Neuronal stem cell (in vitro differentiated cells): ENCODE measurements around the gene PTOV1.

Source experiments
- DNase-seq: peaks from one replicate; pipeline ENCODE4 v3.0.0-alpha.2; 2013; ENCODE audit warnings: low spot score
- H2AFZ ChIP-seq: one replicate; pipeline ENCODE4 v1.6.1; 2013; ENCODE audit warnings: mild to moderate bottlenecking, low read length, inconsistent platforms
- H2AK5ac ChIP-seq: 2 replicates; pipeline ENCODE4 v1.6.1; 2013; ENCODE audit warnings: low read depth, mild to moderate bottlenecking, inconsistent platforms, low read length, moderate library complexity, mixed read lengths
- H2BK120ac ChIP-seq: 2 replicates; pipeline ENCODE4 v1.6.1; 2013; ENCODE audit warnings: low read depth, mild to moderate bottlenecking, inconsistent platforms, low read length, moderate library complexity, mixed read lengths
- H2BK12ac ChIP-seq: one replicate; pipeline ENCODE4 v1.6.1; 2013; ENCODE audit warnings: low read length, inconsistent platforms
- H2BK15ac ChIP-seq: 2 replicates; pipeline ENCODE4 v1.6.1; 2013; ENCODE audit warnings: mild to moderate bottlenecking, low read length, inconsistent platforms, mixed read lengths
- H2BK5ac ChIP-seq: one replicate; pipeline ENCODE4 v1.6.1; 2013; ENCODE audit warnings: inconsistent platforms, mild to moderate bottlenecking, low read length, moderate library complexity
- H3K14ac ChIP-seq: one replicate; pipeline ENCODE4 v1.6.1; 2013; ENCODE audit warnings: low read length, inconsistent platforms
- H3K18ac ChIP-seq: 2 replicates; pipeline ENCODE4 v1.6.1; 2013; ENCODE audit warnings: low read length, inconsistent platforms
- H3K23ac ChIP-seq: 2 replicates; pipeline ENCODE4 v1.6.1; 2013; ENCODE audit warnings: low read depth, mild to moderate bottlenecking, mixed read lengths, low read length, inconsistent platforms; ENCODE audit not compliant: poor library complexity
- H3K27ac ChIP-seq: replicated peaks from 3 replicates; pipeline ENCODE4 v1.5.1; 2013; ENCODE audit warnings: low read length, inconsistent platforms
- H3K27me3 ChIP-seq, 3 experiments: 2 replicates each; pipeline ENCODE4 v1.6.1; 2013; ENCODE audit warnings: low read length in 3 of 3, mild to moderate bottlenecking in 2 of 3, inconsistent platforms in 1 of 3, low read depth in 1 of 3, mixed read lengths in 1 of 3, moderate library complexity in 1 of 3; ENCODE audit not compliant: control insufficient read depth in 3 of 3, insufficient read depth in 3 of 3
- H3K36me3 ChIP-seq, 2 donors: replicated peaks in 1 of 2; 2 replicates each; pipeline ENCODE4 v1.6.1; 2013; ENCODE audit warnings: low read length in 2 of 2; ENCODE audit not compliant: control insufficient read depth in 2 of 2, insufficient read depth in 2 of 2
- H3K4ac ChIP-seq: 2 replicates; pipeline ENCODE4 v1.6.1; 2013; ENCODE audit warnings: inconsistent platforms, mild to moderate bottlenecking, low read length, moderate library complexity
- H3K4me1 ChIP-seq, 2 donors: 1 replicate in 1 of 2; 2 replicates in 1 of 2; pipeline ENCODE4 v1.6.1; 2013; ENCODE audit warnings: low read length in 2 of 2, low read depth in 1 of 2; ENCODE audit not compliant: control insufficient read depth in 2 of 2, insufficient read depth in 1 of 2
- H3K4me2 ChIP-seq: one replicate; pipeline ENCODE4 v1.6.1; 2013; ENCODE audit warnings: mild to moderate bottlenecking, low read length, inconsistent platforms; ENCODE audit not compliant: insufficient read depth, poor library complexity, severe bottlenecking
- H3K4me3 ChIP-seq, 2 donors: 2 replicates each; pipeline ENCODE4 v1.5.1; 2013; ENCODE audit warnings: low read length in 2 of 2, mild to moderate bottlenecking in 2 of 2, inconsistent platforms in 1 of 2, moderate library complexity in 1 of 2
- H3K79me1 ChIP-seq: one replicate; pipeline ENCODE4 v1.6.1; 2013; ENCODE audit warnings: low read depth, mild to moderate bottlenecking, inconsistent platforms, low read length, moderate library complexity
- H3K9ac ChIP-seq: one replicate; pipeline ENCODE4 v1.6.1; 2013; ENCODE audit warnings: mild to moderate bottlenecking, low read depth, low read length, inconsistent platforms; ENCODE audit not compliant: poor library complexity
- H3K9me3 ChIP-seq, 2 donors: replicated peaks in 1 of 2; 2 replicates each; pipeline versions ENCODE3 to v1.6.1; 2013; ENCODE audit warnings: low read length in 2 of 2, mild to moderate bottlenecking in 2 of 2, inconsistent platforms in 1 of 2, low read depth in 1 of 2, mixed read lengths in 1 of 2, moderate library complexity in 1 of 2; ENCODE audit not compliant: control insufficient read depth in 2 of 2, insufficient read depth in 1 of 2
- H4K8ac ChIP-seq: one replicate; pipeline ENCODE4 v1.6.1; 2013; ENCODE audit warnings: low read depth, mild to moderate bottlenecking, inconsistent platforms, low read length, moderate library complexity
- H4K91ac ChIP-seq: one replicate; pipeline ENCODE4 v1.6.1; 2013; ENCODE audit warnings: low read length, low read depth, mild to moderate bottlenecking, inconsistent platforms; ENCODE audit not compliant: poor library complexity
- WGBS, 2 donors: extraction: QIAGEN DNeasy Blood & Tissue Kit; methylation state at CpG; one replicate each; pipeline ENCODE4 v1.1.7; 2013; ENCODE audit warnings: missing lambda C conversion rate in 2 of 2, mixed read lengths in 1 of 2; ENCODE audit not compliant: insufficient read length in 2 of 2, insufficient replicate concordance in 1 of 2; ENCODE audit errors: extremely low coverage in 2 of 2; 5-methylcytosine and 5-hydroxymethylcytosine counted together

PTOV1 gene

DNA sequence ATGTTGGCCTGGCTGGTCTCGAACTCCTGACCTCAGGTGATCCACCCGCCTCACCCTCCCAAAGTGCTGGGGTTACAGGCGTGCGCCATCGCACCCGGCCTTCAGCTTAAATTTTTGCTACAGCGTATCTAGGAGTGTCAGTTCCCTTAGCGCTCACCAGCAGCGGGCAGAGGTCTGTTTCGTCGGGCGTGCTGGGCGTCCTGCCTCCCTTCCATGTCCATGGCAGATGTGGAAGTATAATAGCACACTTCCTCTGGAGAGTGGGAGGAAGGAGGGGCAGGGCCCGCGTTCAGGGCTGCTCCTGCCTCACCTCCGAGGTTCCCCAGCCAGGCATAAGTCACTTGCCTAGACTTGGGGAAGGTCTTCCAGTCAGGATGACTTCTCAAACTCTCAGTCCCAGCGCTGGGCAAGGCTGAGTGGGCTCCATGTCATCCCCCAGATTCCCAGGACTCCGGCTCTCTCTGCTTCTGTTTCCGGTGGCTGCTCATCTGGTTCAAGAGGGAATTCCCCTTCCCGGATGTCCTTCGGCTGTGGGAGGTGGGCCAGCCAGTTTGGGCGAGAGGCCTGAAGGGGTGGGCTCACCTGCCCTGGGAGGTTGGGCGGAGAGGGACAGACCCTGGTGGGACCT is 36.2 kb downstream of the PTOV1 start:
- no peak for DNase-seq
- Histone ChIP-seq H2BK15ac (no peak overlapping the region), H3K4me3 (no peak overlapping the region), H3K9me3 (peaks cover 13 to 16% of the 10 kb centered on the region in 2 donors), H2BK5ac (no peak overlapping the region), H3K23ac (no peak overlapping the region), H3K9ac (peak overlapping the region; percentile 44), H3K4me2 (no peak overlapping the region), H3K36me3 (peaks cover 36% of the 10 kb centered on the region in 2 donors), H3K79me1 (peaks cover 4% of the 10 kb centered on the region), H3K27ac (no peak overlapping the region), H2BK120ac (no peak overlapping the region), H3K4me1 (peaks cover 0 to 3% of the 10 kb centered on the region in 2 donors), H3K4ac (no peak overlapping the region), H4K8ac (peak overlapping the region; percentile 65), H3K18ac (no peak overlapping the region), H2AK5ac (no peak overlapping the region), H3K14ac (no peak overlapping the region), H2BK12ac (no peak overlapping the region), H4K91ac (no peak overlapping the region), H3K27me3 (peaks cover 0 to 11% (median 0%) of the 10 kb centered on the region in 3 experiments), H2AFZ (no peak overlapping the region)
- no CpG with 5 or more reads among the region's 23 CpGs for WGBS, 2 donors

DNA sequence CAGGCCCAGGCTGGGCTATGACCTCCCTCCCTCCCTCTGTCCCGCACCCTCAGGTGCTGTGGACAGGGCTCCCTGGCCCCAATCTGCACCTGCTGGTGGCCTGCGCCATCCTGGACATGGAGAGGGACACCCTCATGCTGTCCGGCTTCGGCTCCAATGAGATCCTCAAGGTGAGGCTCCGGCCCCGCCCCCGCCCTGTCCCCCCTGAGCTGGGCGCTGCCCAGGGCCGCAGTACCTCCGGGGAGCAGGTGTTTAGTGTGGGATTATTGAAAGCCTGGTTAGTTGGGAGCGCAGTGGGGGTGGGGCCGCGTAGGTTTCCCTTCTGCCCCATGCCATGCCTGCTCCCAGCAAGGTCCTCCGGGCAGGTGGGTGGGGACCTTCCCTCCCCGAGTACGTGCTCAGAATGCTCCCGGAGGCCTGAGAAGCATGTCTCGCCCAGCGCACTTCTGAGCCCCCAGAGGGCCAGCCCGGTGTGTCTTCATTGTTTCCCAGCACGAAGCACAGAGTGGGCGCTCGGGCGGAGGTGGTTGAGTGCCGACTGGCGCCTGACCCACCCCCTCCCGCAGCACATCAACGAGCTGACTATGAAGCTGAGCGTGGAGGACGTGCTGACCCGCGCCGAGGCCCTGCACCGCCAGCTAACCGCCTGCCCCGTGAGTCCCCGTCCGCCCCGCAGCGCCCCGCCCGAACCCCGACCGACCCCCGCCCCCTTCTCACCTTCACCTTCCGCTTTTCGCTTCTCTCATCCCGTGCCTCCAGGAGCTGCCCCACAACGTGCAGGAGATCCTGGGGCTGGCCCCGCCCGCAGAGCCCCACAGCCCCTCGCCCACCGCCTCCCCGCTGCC is 36.9 kb downstream of the PTOV1 start:
- Histone ChIP-seq H2BK120ac (no peak overlapping the region), H3K9ac (no peak overlapping the region), H3K9me3 (peaks cover 5 to 12% of the 10 kb centered on the region in 2 donors), H3K27ac (no peak overlapping the region), H2BK5ac (no peak overlapping the region), H3K4ac (no peak overlapping the region), H3K14ac (no peak overlapping the region), H3K23ac (no peak overlapping the region), H3K4me1 (peaks cover 0 to 3% of the 10 kb centered on the region in 2 donors), H3K4me3 (no peak overlapping the region), H3K36me3 (peaks cover 28 to 29% of the 10 kb centered on the region in 2 donors), H3K4me2 (no peak overlapping the region), H3K27me3 (peaks cover 0 to 11% (median 0%) of the 10 kb centered on the region in 3 experiments), H2BK12ac (no peak overlapping the region), H2AK5ac (no peak overlapping the region), H4K8ac (no peak overlapping the region), H2AFZ (no peak overlapping the region), H4K91ac (no peak overlapping the region), H3K79me1 (peaks cover 2% of the 10 kb centered on the region), H2BK15ac (no peak overlapping the region), H3K18ac (no peak overlapping the region)
- WGBS, 2 donors, result no CpG with 5 or more reads among the region's 54 CpGs
- DNase-seq, result no peak

DNA sequence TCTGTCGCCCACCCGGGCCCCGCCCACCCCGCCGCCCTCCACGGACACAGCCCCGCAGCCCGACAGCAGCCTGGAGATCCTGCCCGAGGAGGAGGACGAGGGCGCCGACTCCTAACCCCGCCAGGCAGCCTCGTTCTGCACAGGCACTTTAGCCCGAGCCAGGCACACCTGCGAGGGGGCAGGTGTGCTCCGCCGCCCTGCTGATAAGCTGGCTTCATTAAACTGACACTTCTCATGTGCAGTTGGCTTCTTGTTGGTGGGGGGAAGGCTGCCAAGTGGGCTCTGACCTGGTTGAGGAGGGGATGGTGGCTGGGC is 37.5 kb downstream of the PTOV1 start:
- DNase-seq, result no peak
- Histone ChIP-seq H2AFZ (no peak overlapping the region), H2BK15ac (no peak overlapping the region), H2AK5ac (no peak overlapping the region), H3K4me1 (peaks cover 0 to 3% of the 10 kb centered on the region in 2 donors), H3K4ac (no peak overlapping the region), H4K91ac (no peak overlapping the region), H3K14ac (no peak overlapping the region), H4K8ac (no peak overlapping the region), H3K36me3 (peaks cover 22 to 23% of the 10 kb centered on the region in 2 donors), H3K4me3 (no peak overlapping the region), H3K79me1 (no peaks in the 10 kb centered on the region), H2BK120ac (no peak overlapping the region), H2BK5ac (no peak overlapping the region), H3K18ac (no peak overlapping the region), H3K9ac (no peak overlapping the region), H3K9me3 (peaks cover 0 to 9% of the 10 kb centered on the region in 2 donors), H2BK12ac (no peak overlapping the region), H3K23ac (no peak overlapping the region), H3K27me3 (peaks cover 0 to 11% (median 0%) of the 10 kb centered on the region in 3 experiments), H3K4me2 (no peak overlapping the region), H3K27ac (no peak overlapping the region)
- WGBS, 2 donors, result no CpG with 5 or more reads among the region's 18 CpGs

DNA sequence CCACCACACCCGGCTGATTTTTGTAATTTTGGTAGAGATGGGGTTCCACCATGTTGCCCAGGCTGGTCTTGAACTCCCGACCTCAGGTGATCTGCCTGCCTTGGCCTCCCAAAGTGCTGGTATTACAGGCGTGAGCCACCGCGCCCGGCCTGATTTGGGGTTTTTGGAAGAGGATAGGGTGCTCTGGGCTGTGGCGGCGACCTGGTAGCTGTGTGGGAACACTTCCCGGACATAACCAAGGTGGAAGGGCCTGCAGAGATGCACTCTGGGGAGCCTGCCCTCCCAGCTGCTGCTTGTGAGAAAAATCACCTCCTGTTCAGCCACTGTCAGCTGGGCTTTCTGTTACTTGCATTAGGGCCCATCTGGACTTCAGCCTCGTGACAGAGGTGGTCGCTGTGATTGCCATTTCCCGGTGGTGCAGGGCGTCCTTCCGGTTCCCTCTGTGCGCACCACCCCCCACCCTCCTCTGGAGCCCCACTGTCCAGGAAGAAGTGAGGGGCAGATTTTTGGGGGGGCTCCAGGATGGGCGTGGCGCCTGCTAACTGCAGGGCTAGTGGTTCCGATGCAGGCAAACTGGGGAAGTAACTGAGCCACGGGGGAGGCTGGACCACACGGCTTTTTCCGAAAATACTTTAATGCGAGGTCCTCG is 38.2 kb downstream of the PTOV1 start:
- Histone ChIP-seq H2BK5ac (peak overlapping the region; percentile 53), H3K18ac (peak overlapping the region; percentile 99), H2AFZ (no peak overlapping the region), H3K4me2 (no peak overlapping the region), H3K9ac (no peak overlapping the region), H3K9me3 (peaks cover 0 to 9% of the 10 kb centered on the region in 2 donors), H3K27me3 (peaks cover 0 to 11% (median 0%) of the 10 kb centered on the region in 3 experiments), H3K4me1 (peaks cover 0 to 3% of the 10 kb centered on the region in 2 donors), H3K79me1 (no peaks in the 10 kb centered on the region), H3K4ac (peak overlapping the region; percentile 53), H3K4me3 (no peak overlapping the region), H4K8ac (no peak overlapping the region), H2BK120ac (peak overlapping the region; percentile 94), H2BK15ac (no peak overlapping the region), H4K91ac (no peak overlapping the region), H2BK12ac (peak overlapping the region; percentile 22), H3K36me3 (peaks cover 15 to 16% of the 10 kb centered on the region in 2 donors), H3K27ac (no peak overlapping the region), H2AK5ac (peak overlapping the region; percentile 84), H3K23ac (peak overlapping the region; percentile 99), H3K14ac (no peak overlapping the region)
- WGBS, 2 donors, result no CpG with 5 or more reads among the region's 23 CpGs
- DNase-seq, result no peak
